Measurements from ENCODE around the gene KLHL14.

Gene KLHL14

DNA sequence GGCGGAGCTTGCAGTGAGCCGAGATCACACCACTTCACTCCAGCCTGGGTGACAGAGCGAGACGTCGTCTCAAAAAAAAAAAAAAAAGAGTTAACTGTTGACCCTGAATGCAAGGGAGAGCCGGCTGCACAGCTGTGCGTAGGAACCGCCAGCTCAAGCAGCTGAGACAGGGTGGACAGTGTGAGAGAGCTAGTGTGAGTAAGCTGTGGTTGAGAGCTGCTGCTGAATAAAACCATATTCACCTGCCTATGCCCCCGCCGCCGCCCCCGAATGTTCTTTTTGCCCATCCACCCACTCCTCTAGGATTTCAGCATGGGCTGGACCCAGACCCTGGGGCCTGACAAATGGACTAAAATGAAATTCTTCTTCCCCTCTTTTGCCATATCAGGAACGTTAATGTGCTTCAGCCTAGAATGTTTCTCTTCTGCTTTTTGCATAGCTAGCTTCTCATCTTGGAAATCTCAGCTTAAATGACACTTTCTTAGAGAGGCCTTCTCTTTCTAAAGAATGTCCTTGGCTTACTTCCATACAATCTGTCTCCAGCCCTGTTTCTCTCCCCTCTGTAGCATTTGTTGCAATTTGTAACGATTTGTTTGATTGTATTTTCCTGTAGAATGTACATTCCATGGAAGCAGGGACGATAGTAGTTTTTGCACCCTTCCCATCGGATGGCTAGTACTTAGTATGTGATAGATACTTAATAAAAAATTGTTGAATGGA lies 142.7 kb downstream of the KLHL14 start:
- DNase-seq, result no peak

DNA sequence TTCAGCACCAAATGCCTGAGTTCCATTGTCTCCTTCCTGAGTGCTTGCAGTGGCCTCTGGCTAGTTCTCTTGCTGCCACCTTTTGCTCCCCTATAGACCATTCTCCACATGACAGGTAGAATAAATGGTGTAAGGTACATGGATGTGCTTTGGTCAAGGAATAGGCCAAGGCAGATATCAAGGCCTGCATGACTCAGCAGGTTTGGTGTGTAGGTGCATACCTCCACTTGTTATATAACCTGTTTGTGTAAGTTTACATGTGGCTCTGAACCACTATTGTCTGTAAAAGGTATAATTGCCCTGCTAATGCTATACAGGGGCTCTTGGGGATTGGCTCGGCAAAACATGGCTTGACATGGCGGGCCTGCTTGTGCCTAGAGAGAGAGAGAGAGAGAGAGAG lies 143.5 kb downstream of the KLHL14 start:
- DNase-seq, result no peak

DNA sequence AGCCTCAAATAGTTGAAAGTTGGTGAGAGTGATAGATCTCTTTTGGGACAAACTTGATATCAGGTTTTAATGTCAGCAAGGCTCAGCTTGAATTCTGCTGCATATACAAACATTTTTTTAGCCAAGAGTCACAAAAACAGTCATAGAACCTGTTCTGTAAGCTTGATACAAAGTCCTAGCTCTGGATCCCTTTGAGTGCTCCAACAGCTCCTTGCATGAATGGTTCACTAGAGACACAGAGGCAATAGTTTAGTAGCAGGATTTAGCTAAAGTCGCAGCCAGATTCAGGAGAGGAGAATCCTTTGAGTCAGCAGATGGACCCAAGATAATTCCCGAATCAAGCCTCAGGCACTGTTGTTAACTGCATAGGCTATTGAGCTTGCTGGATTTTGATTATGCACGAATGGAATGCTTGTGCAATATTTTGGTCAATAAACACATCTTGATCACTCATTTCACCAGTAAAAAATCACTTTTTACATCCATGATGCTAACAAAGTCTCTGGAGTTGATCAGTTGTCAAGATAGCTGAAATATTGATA lies 148.6 kb downstream of the KLHL14 start:
- DNase-seq, result no peak

DNA sequence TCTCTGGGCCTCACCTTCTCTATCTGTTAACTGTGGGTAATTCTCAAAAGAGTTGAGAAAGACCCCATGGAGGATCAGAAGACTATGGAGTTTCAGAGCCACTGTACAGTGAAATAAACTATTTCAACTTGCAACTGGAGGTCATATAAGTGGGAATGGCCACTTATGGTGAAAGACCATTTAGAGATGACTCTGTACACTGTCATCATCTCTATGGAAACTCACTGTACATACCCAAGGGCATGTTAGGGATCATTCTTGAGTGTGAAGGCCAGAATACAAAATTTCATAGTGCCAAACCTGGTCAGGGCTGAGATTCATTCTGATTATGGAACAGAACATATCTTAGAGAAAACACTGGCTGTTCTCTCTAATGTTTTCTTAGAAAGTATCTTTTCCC lies 149.3 kb downstream of the KLHL14 start:
- no peak for DNase-seq
